ENCODE measurements around the gene ZER1. TPM values are rescaled to one million over a fixed set of nuclear protein-coding genes. Genes with fewer than 3 reads are reported as not detected.
"Not testable (repeated sequence)": the region's sequence is repeated elsewhere in the genome, so short reads cannot be mapped to it uniquely, and the experiment has no call there.

ZER1 gene
- total RNA-seq, 1 donor from 2014 or later, result 33.8 TPM

GRCh38 chr9:128807827-128808226, 36.1 kb upstream of the ZER1 start:
- Mint-ChIP-seq H3K9me3 (ENCODE audit: low read depth) (no peaks in the 10 kb centered on the region), H3K27ac (ENCODE audit: unreplicated experiment) (no peak overlapping the region), H3K4me3 (ENCODE audit: unreplicated experiment) (no peak overlapping the region), H3K4me1 (ENCODE audit: low read depth) (no peaks in the 10 kb centered on the region), H3K36me3 (ENCODE audit: low read depth) (peaks cover 23% of the 10 kb centered on the region), H3K27me3 (ENCODE audit: low read depth) (no peaks in the 10 kb centered on the region)
- TF ChIP-seq CTCF (IDR thresholded peaks at IDR 0.05), result no peak
- no peak for DNase-seq (ENCODE audit: low spot score)

GRCh38 chr9:128805661-128806060, 33.9 kb upstream of the ZER1 start:
- Mint-ChIP-seq H3K4me3 (ENCODE audit: unreplicated experiment) (no peak overlapping the region), H3K27me3 (ENCODE audit: low read depth) (no peaks in the 10 kb centered on the region), H3K27ac (ENCODE audit: unreplicated experiment) (no peak overlapping the region), H3K4me1 (ENCODE audit: low read depth) (no peaks in the 10 kb centered on the region), H3K9me3 (ENCODE audit: low read depth) (no peaks in the 10 kb centered on the region), H3K36me3 (ENCODE audit: low read depth) (peaks cover 33% of the 10 kb centered on the region)
- DNase-seq (ENCODE audit: low spot score), result no peak
- no peak for TF ChIP-seq CTCF (IDR thresholded peaks at IDR 0.05)

GRCh38 chr9:128802482-128802881, 30.8 kb upstream of the ZER1 start:
- peaks cover 40% of the 10 kb centered on the region for H3K36me3 Mint-ChIP-seq (ENCODE audit: low read depth)
- DNase-seq (ENCODE audit: low spot score), result no peak
- no peaks in the 10 kb centered on the region for H3K27me3 Mint-ChIP-seq (ENCODE audit: low read depth)
- no peak overlapping the region for H3K4me3 Mint-ChIP-seq (ENCODE audit: unreplicated experiment)
- no peaks in the 10 kb centered on the region for H3K4me1 Mint-ChIP-seq (ENCODE audit: low read depth)
- no peak overlapping the region for H3K27ac Mint-ChIP-seq (ENCODE audit: unreplicated experiment)
- TF ChIP-seq CTCF (IDR thresholded peaks at IDR 0.05), result no peak
- H3K9me3 Mint-ChIP-seq (ENCODE audit: low read depth), result no peaks in the 10 kb centered on the region

GRCh38 chr9:128800061-128800460, 28.3 kb upstream of the ZER1 start:
- H3K4me1 Mint-ChIP-seq (ENCODE audit: low read depth), result no peaks in the 10 kb centered on the region
- H3K27ac Mint-ChIP-seq (ENCODE audit: unreplicated experiment), result no peak overlapping the region
- no peaks in the 10 kb centered on the region for H3K9me3 Mint-ChIP-seq (ENCODE audit: low read depth)
- DNase-seq (ENCODE audit: low spot score), result no peak
- no peaks in the 10 kb centered on the region for H3K27me3 Mint-ChIP-seq (ENCODE audit: low read depth)
- TF ChIP-seq CTCF (IDR thresholded peaks at IDR 0.05), result no peak
- H3K36me3 Mint-ChIP-seq (ENCODE audit: low read depth), result peaks cover 33% of the 10 kb centered on the region
- no peak overlapping the region for H3K4me3 Mint-ChIP-seq (ENCODE audit: unreplicated experiment)

GRCh38 chr9:128798896-128799295, 27.2 kb upstream of the ZER1 start:
- no peak overlapping the region for H3K27ac Mint-ChIP-seq (ENCODE audit: unreplicated experiment)
- no peak for DNase-seq (ENCODE audit: low spot score)
- H3K9me3 Mint-ChIP-seq (ENCODE audit: low read depth), result no peaks in the 10 kb centered on the region
- H3K36me3 Mint-ChIP-seq (ENCODE audit: low read depth), result peaks cover 36% of the 10 kb centered on the region
- H3K4me1 Mint-ChIP-seq (ENCODE audit: low read depth), result no peaks in the 10 kb centered on the region
- no peak overlapping the region for H3K4me3 Mint-ChIP-seq (ENCODE audit: unreplicated experiment)
- H3K27me3 Mint-ChIP-seq (ENCODE audit: low read depth), result no peaks in the 10 kb centered on the region
- no peak for TF ChIP-seq CTCF (IDR thresholded peaks at IDR 0.05)

GRCh38 chr9:128794961-128795360, 23.2 kb upstream of the ZER1 start:
- not testable (repeated sequence) for H3K27ac Mint-ChIP-seq (ENCODE audit: unreplicated experiment); H3K27me3 Mint-ChIP-seq (ENCODE audit: low read depth); H3K4me3 Mint-ChIP-seq (ENCODE audit: unreplicated experiment); H3K9me3 Mint-ChIP-seq (ENCODE audit: low read depth); H3K4me1 Mint-ChIP-seq (ENCODE audit: low read depth); DNase-seq (ENCODE audit: low spot score)
- peaks cover 31% of the 10 kb centered on the region for H3K36me3 Mint-ChIP-seq (ENCODE audit: low read depth)
